ENCODE data around the gene ANKRD65. TPM values are rescaled to one million over a fixed set of nuclear protein-coding genes. Genes with fewer than 3 reads are reported as not detected.

The ANKRD65 gene
- total RNA-seq, 1 experiment from 2014 or later = 14.7 TPM

DNA sequence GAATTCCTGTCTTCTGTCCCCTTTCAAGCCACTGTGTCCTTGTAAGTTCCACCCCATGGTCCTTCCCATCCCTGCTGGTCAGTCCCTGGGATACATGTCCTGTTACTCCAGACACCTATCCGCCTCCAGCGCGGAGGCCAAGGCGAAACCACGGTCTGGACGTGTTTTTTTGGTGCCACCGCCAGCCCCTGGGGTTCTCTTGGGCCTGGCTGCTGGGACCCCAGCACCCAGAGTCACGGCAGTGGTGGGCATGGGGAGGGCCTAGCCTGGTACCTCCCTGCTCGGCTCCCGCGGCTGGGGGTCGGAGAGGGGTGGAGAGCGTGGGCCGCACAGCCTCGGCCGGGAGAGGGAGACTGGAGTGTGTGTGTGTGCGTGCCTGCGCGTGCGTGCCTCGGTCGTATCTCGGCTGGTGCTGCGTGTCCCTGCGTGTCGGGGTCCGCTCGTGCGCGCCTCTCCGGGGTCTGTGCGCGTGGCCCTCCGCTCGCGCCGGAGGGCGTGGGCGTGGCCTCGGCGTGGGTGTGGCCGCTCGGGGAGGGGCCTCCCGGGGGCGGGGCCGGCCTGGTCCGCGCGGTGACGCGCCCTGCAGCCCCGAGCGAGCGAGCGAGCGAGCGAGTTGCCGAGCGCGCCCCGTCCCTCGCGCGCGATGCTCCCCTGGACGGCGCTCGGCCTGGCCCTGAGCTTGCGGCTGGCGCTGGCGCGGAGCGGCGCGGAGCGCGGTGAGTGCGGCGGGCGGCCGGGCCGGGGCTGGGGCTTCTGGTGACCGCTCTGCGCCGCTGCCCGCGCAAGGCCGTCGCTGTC is 14.2 kb upstream of the ANKRD65 start, which contains the start of gene VWA1:
Gene VWA1 (plus strand): TSS at position 585 of the 798 bp plus-strand sequence. CDS start 59 bp downstream, at position 644.
- Histone ChIP-seq H3K79me2 (ENCODE audit: low read depth) (peaks cover 5% of the 10 kb centered on the region; the same call in 1 of the 2 replicates), H2AFZ (no peak within 1 kb of the TSS), H3K9me3 (ENCODE audit: insufficient read depth, low read depth) (no peaks in the 10 kb centered on the region), H3F3A (ENCODE audit: insufficient read depth, low read depth) (peaks cover 28% of the 10 kb centered on the region; the same call in 1 of the 2 replicates), H3K27me3 (ENCODE audit: insufficient read depth, low read depth) (no peaks in the 10 kb centered on the region), H3K9me2 (ENCODE audit: insufficient read depth) (no peaks in the 10 kb centered on the region), H3K4me1 (replicated peaks; ENCODE audit: insufficient read depth) (peaks cover 57% of the 10 kb centered on the region), H4K20me1 (ENCODE audit: insufficient read depth) (no peaks in the 10 kb centered on the region), H3K27ac (no peak within 1 kb of the TSS), H3K4me2 (peak within 1 kb of the TSS; percentile 85), H3K4me3 (peak within 1 kb of the TSS; percentile 69), H3K36me3 (ENCODE audit: low read depth) (no peaks in the 10 kb centered on the region)
- no peak for TF ChIP-seq EZH2 (IDR thresholded peaks at IDR 0.05; ENCODE audit: low read depth)
- TF ChIP-seq CTCF (conservative IDR thresholded peaks at IDR 0.05) = no peak
- intact Hi-C loops (cut with micrococcal nuclease; ENCODE audit: unreplicated experiment) = loop anchor here (10.0 kb wide), 1 partner anchor 91 kb away; the partner anchor contains the start of gene DVL1
- DNase-seq = peak in 1 of 2 experiments; percentile 78
- no TSS peak for BruUV-seq (replicated peaks)
- ChIA-PET POLR2A (ENCODE audit: unreplicated experiment) (interaction anchor here (0.6 kb wide), 1 partner anchor 15 kb away, joined by 4 read pairs; no protein-coding TSS in a partner anchor), CTCF (no interaction called here)

- H3K36me3 ChIP-seq (ENCODE audit: low read depth) = no peaks in the 10 kb centered on the region
- intact Hi-C loops (cut with micrococcal nuclease; ENCODE audit: unreplicated experiment) = loop anchor here (10.0 kb wide), 1 partner anchor 90 kb away; the partner anchor contains the start of gene DVL1
- H3K9me3 ChIP-seq (ENCODE audit: insufficient read depth, low read depth) = no peaks in the 10 kb centered on the region
- no peak overlapping the region for H3K4me3 ChIP-seq
- CTCF ChIA-PET = interaction anchor here (0.5 kb wide), 1 partner anchor 13 kb away, joined by 5 read pairs; no protein-coding TSS in a partner anchor
- no peak overlapping the region for H3K27ac ChIP-seq
- H3K9me2 ChIP-seq (ENCODE audit: insufficient read depth) = no peaks in the 10 kb centered on the region
- DNase-seq = no peak
- peaks cover 62% of the 10 kb centered on the region for H3K4me1 ChIP-seq (replicated peaks; ENCODE audit: insufficient read depth)
- POLR2A ChIA-PET (ENCODE audit: unreplicated experiment) = no interaction called here
- no peaks in the 10 kb centered on the region for H3K27me3 ChIP-seq (ENCODE audit: insufficient read depth, low read depth)
- peak overlapping the region; percentile 85 for H3K4me2 ChIP-seq
- H3F3A ChIP-seq (ENCODE audit: insufficient read depth, low read depth) = peaks cover 32% of the 10 kb centered on the region; the same call in 1 of the 2 replicates
- BruUV-seq (replicated peaks) = no TSS peak
- no peak for TF ChIP-seq EZH2 (IDR thresholded peaks at IDR 0.05; ENCODE audit: low read depth)
- no peak for TF ChIP-seq CTCF (conservative IDR thresholded peaks at IDR 0.05)
- peaks cover 5% of the 10 kb centered on the region; the same call in 1 of the 2 replicates for H3K79me2 ChIP-seq (ENCODE audit: low read depth)
- H2AFZ ChIP-seq = no peak overlapping the region
- no peaks in the 10 kb centered on the region for H4K20me1 ChIP-seq (ENCODE audit: insufficient read depth)
Observed at GRCh38 chr1:1434824-1435105, 13.7 kb upstream of the ANKRD65 start.

GRCh38 chr1:1434131-1434823 is 13.2 kb upstream of the ANKRD65 start:
- ChIA-PET POLR2A (ENCODE audit: unreplicated experiment) (interaction anchor here (0.7 kb wide), 1 partner anchor 83 kb away, joined by 7 read pairs; no protein-coding TSS in a partner anchor), CTCF (interaction anchor here (0.5 kb wide), 1 partner anchor 14 kb away, joined by 5 read pairs; no protein-coding TSS in a partner anchor)
- Histone ChIP-seq H3K9me2 (ENCODE audit: insufficient read depth) (no peaks in the 10 kb centered on the region), H3K4me3 (no peak overlapping the region), H3F3A (ENCODE audit: insufficient read depth, low read depth) (peaks cover 33% of the 10 kb centered on the region; the same call in 1 of the 2 replicates), H4K20me1 (ENCODE audit: insufficient read depth) (no peaks in the 10 kb centered on the region), H3K4me2 (peak overlapping the region; percentile 85), H2AFZ (no peak overlapping the region), H3K79me2 (ENCODE audit: low read depth) (peaks cover 5% of the 10 kb centered on the region; the same call in 1 of the 2 replicates), H3K9me3 (ENCODE audit: insufficient read depth, low read depth) (no peaks in the 10 kb centered on the region), H3K27ac (peak overlapping the region; percentile 86), H3K36me3 (ENCODE audit: low read depth) (no peaks in the 10 kb centered on the region), H3K27me3 (ENCODE audit: insufficient read depth, low read depth) (no peaks in the 10 kb centered on the region), H3K4me1 (replicated peaks; ENCODE audit: insufficient read depth) (peaks cover 64% of the 10 kb centered on the region)
- no TSS peak for BruUV-seq (replicated peaks)
- TF ChIP-seq EZH2 (IDR thresholded peaks at IDR 0.05; ENCODE audit: low read depth) (no peak), CTCF (conservative IDR thresholded peaks at IDR 0.05) (no peak)
- peak in 1 of 2 experiments; percentile 24 for DNase-seq
- intact Hi-C loops (cut with micrococcal nuclease; ENCODE audit: unreplicated experiment) = loop anchor here (10.0 kb wide), 1 partner anchor 89 kb away; the partner anchor contains the start of gene DVL1

All from PC-9 (cell line).